NCI-H1436 (cell line): Measurements from ENCODE around the gene KMT2E.
"Not testable (repeated sequence)": the region's sequence is repeated elsewhere in the genome, so short reads cannot be mapped to it uniquely, and the experiment has no call there.

Source experiments
- DNase-seq: peaks from one replicate; lab custom pipeline; 2025; lab: John Stamatoyannopoulos, UW

The KMT2E gene, protein sequence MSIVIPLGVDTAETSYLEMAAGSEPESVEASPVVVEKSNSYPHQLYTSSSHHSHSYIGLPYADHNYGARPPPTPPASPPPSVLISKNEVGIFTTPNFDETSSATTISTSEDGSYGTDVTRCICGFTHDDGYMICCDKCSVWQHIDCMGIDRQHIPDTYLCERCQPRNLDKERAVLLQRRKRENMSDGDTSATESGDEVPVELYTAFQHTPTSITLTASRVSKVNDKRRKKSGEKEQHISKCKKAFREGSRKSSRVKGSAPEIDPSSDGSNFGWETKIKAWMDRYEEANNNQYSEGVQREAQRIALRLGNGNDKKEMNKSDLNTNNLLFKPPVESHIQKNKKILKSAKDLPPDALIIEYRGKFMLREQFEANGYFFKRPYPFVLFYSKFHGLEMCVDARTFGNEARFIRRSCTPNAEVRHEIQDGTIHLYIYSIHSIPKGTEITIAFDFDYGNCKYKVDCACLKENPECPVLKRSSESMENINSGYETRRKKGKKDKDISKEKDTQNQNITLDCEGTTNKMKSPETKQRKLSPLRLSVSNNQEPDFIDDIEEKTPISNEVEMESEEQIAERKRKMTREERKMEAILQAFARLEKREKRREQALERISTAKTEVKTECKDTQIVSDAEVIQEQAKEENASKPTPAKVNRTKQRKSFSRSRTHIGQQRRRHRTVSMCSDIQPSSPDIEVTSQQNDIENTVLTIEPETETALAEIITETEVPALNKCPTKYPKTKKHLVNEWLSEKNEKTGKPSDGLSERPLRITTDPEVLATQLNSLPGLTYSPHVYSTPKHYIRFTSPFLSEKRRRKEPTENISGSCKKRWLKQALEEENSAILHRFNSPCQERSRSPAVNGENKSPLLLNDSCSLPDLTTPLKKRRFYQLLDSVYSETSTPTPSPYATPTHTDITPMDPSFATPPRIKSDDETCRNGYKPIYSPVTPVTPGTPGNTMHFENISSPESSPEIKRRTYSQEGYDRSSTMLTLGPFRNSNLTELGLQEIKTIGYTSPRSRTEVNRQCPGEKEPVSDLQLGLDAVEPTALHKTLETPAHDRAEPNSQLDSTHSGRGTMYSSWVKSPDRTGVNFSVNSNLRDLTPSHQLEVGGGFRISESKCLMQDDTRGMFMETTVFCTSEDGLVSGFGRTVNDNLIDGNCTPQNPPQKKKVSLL (N-terminal part only)

GRCh38 chr7:105013816-105014692, at the start of gene KMT2E:
Gene KMT2E (plus strand): TSS chr7:105014205. CDS start chr7:105040953, 26,748 bp downstream.
- DNase-seq = peak; percentile 83

DNA sequence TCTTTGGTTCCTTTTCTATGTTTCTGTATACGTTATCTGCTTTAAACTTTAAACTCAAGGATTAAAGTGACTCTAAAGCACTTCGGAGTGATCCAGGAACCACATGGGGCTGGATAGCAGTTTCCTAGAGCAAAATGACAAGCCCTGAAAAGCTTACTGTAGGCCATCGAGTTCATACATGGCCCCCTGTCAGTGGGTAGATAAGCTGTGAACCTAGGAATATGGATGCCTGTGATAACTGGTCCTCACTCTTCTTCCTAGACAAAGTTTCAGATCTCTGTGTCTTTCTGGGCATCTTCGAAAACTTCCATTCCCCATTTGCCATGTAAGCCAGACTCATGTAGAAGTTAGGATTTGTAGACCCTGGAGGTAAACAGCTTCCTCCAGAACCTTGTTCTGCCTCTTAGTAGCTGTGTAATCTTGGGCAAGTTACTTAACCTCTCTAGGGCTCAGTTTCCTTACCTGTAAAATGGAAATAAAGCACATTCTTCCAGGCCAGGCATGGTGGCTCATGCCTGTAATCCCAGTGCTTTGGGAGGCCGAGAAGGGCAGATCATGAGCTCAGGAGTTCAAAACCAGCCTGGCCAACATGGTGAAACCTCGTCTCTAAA, 49.3 kb upstream of the KMT2E start:
- DNase-seq = no peak

DNA sequence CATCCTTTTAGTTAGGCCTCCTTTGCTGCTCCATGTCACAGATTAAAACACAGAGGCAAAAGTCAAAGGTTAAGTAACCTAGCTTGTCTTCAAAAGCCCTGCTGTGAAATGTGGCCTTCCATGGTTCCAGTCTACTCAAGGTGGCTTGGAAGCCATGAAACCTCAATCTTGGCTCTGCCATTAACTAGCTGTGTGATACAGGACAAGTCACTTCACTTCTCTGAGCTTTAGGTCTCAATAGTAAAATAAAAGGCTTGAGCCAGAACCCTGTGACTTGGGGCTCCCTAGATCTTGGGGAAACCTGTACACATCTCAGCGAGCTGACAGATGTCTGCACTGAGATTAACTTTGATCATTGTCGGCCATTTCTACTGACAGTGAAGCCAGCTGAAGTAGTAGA, 48.0 kb upstream of the KMT2E start:
- no peak for DNase-seq

DNA sequence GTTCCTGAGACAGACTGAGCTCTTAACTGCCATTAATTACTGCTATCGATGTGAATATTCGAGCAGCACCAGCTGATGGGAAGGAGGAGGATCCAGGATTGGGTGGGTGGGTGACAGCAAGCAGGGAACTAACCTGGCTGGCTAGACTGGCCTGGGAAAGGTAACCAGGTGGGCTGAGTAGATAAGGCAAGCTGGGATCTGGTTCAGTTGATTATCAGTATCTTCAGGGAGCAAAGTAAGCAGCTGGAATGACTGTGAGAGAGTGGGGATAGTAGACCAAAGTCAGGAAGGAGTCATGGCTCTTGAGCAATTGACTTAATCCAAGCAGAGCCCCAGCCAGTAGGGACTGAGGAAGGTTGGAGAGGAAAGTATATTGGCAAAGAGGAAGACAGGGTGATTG, 46.9 kb upstream of the KMT2E start:
- no peak for DNase-seq

- no peak for DNase-seq
Measured at GRCh38 chr7:104967595-104967994, 46.4 kb upstream of the KMT2E start.

DNA sequence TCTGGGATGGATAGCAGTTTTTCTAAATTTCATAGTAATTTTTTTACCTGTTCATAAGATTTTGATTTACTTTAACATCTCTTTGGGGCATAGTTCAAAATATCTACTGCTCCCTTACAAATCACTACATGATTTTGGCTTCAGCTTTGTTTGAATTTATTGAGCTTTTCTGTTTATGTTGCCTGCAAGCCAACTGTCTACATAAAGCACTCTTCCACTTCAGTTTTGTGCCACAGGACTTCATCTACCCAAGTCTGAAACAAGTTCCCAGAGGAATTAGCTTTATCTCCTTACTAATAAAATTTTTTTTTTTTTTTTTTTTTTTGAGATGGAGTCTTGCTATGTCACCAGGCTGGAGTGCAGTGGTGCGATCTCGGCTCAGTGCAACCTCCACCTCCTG, 45.4 kb upstream of the KMT2E start:
- no peak for DNase-seq

DNA sequence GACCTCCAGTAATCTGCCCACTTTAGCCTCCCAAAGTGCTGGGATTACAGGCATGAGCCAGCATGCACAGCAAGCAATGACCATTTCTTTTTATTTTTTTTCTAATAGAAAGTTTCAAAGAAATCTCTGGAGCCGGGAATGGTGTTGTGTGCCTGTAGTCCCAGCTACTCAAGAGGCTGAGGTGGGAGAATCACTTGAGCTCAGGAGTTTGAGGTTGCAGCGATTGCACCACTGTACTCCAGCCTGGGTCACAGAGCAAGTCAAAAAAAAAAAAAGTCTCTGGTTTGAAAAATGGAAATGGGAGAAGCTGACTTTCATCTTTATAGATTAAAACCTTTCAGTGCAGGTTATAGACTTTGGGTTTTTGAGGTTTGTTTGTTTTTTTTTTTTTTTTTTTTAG, 44.8 kb upstream of the KMT2E start:
- no peak for DNase-seq

GRCh38 chr7:104971290-104972071, 42.5 kb upstream of the KMT2E start:
- DNase-seq = no peak

DNA sequence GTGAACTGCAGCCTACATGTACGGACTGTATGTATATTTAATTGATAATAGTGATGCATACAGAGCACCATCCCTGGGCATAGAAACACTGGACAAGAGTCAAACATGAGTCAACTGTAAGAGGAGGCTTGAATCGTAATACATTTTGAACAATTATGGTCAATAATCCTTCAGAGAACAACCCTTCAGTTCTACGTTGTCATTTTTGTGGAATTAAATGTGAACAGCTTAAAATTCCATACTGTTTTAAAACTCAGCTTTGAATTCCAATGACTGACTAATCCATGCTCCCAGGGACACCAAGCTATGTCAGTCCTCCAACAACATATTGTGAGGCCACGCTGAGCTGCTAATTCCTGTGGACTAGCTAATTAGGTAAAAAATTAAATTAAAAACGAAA, 41.5 kb upstream of the KMT2E start:
- DNase-seq = no peak

DNA sequence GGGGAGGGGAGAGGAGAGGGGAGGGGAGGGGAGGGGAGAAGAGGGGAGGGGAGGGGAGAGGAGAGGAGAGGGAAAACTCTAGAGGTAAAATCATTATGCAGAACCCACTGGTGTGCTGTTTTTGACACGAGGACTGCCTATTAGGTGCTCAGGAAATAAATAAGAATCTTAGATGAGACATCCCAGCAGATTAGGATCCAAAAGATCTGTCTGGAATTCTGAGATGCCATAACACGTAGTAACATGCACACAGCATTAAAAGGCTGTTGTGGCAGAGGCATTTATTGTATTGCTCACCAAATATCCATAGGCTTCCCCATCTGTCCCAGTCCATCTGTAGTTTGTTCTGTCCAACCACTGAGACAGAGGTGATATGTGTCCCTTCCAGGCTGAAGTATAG, 40.8 kb upstream of the KMT2E start:
- DNase-seq = no peak

- DNase-seq = no peak
Measured at GRCh38 chr7:104973909-104974415, 40.0 kb upstream of the KMT2E start.

GRCh38 chr7:104975553-104975952, 38.5 kb upstream of the KMT2E start:
- DNase-seq = not testable (repeated sequence)

DNA sequence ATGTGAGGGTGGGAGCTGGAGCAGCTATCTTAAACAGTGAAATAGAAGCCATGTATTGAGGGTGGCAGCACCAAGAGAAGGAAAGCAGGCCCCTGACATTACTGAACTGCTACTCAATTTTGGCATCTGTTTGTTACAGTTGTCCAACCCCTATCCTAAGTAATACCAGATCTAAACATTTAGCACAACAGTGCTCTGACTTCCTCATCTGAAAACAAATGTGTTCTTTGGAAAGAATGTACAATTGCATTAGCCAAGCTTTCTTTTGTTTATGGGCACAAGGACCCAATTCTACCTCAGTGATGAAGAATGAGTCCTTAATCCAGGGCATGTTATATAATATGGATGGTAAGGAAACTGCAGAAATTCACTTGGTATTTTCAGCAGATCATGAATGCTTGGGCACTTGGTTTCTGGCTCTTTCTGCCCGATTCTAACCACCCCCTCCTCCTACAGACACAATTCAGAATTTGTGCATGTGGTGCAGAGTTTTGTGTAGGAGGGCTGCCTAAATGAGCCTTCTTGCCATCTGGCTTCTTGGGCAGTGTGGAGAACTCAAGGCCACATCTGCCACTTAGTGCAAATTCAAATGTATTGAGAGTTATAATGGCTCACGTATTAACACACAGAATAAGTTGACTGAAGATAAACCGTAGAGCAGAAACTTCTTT, 36.9 kb upstream of the KMT2E start:
- no peak for DNase-seq

DNA sequence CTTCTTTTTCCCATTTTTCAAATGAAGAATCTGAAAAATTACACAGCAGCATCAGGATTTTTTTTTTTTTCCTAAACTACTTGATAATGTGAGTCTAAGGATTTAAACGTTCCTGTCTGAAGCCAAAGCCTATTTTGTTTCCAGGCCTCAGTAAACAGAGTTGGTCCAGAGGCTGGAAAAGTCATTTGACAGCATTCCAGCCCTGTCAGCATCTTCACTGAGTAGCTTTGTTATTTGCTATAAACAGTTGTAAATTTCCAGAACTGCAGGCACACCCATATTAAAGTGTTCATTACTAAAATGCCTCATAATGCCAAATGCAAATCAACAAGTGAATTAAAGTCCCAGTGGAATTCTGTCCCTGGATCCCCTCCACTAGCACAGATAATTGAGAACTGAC, 35.5 kb upstream of the KMT2E start:
- no peak for DNase-seq

DNA sequence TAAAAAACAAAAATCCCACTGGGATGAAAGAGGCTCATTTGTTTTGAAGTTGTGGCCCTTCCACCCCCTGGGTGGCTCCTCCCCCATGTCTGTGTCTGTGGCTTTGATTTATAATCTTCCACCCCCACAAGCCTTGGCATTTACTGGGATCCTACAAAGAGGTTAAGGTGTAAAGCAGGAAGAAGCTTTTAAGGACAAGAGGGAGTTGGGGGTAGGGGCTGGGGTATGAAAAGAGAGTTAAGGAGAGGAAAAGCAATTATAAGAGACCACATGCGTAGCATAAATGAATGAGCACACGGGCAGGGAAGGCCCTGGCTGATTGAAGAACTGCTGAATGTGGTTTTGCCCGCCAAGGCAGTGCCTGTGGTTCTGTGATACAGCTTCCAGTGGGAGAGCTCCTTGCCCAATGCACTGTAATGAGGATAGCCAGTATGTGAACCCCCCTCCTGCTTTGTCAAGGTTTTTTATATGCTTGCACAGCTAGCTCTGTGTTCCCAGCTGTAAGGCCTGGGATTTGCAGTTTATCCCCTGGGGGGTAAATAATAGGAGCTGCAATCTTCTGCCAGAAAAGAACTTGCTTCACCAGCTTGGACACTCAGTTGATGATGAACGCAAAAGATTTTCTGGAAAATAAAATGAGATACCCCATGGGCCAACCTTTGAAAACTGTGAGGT, 34.7 kb upstream of the KMT2E start:
- DNase-seq = no peak

DNA sequence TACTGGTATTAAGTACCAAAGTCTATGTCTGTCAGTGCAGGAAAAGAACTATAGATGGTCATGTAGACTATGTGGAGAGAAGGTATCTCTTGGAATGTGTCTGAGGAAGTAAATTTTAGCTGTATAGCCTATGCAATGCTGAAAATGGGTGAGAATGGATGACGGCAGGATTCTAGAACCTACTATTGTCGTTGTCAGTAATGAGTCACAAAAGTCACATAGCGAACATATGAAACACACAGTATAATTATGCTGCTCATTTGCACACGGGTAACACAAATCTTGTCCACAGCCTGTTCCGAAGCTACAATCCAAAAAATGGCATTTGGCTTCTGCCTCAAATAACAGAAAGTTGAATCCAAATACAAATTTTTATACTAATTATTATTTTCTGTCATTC, 33.6 kb upstream of the KMT2E start:
- DNase-seq = no peak

DNA sequence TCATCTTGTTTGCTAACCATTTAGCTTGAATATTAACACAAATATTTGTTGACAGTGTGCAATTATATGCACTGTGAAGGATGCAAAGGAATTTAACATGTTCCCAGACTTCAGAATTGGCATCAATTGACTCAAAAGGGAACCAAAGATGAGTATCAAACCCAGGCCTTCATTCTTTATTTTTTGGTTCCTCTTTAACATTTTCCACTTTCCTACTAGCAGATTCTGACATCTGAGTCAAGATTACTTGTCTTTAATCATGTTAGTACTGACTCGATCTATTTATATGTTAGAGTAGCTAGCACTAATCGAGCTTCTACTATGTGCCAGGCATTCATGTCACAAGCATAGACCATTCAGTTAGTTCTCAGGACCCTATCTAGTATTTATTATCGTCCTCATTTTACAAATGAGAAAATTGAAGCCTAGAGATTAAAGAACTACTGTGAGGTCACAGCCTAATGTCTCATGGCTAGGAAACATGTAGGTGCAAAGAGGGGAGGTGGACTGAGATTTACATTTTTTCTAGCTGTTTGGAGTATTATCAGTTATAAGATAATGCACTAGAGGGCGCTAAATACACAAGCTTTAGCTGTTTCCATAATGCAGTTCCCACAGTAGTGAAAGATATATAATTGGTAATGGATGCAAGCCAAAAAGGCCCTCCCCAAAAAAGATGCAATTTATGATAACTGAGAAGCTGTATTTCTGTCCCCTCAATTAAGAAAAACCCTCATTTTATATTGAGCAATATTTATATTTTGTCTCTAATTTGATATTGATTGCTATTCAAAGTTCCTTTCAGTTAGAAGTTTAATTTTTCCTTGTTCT, 32.9 kb upstream of the KMT2E start:
- peak; percentile 72 for DNase-seq

DNA sequence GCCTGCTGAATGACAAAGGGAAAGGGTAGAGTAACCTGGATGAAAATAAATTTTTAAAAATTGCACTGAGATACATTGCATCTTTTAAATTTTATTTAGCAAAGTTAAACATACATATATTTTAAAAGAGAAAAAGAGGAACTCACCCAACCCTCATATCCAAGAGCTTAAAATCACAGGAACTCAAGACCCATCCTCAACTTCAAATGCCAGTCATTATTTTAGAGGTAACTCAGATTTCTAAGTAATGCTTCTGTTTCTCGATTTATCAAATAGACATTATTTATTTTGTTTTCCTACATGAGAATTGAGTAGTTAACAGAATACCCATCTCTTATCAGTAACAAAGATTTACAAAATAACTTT, 32.4 kb upstream of the KMT2E start:
- DNase-seq = no peak
